Measurements from ENCODE around the gene TLE1. TPM values are rescaled to one million over a fixed set of nuclear protein-coding genes. Genes with fewer than 3 reads are reported as not detected.

TLE1 gene
- total and polyA plus RNA-seq, 2 of the 4 experiments (the other 2 are of a cell fraction): 36.0 to 51.0 TPM

GRCh38 chr9:81682177-81682576, 7.2 kb downstream of the TLE1 start:
- H3K9ac ChIP-seq (ENCODE audit: low read depth, low read length): no peak overlapping the region
- no peak overlapping the region for H2BK5ac ChIP-seq (ENCODE audit: low read depth, low read length, poor library complexity, severe bottlenecking)
- intact Hi-C loops (cut with micrococcal nuclease) (loop anchor here (10.0 kb wide), 5 partner anchors 353 to 1283 kb away; no protein-coding TSS in a partner anchor), dilution Hi-C loops (cut with HindIII; ENCODE audit: low sequenced_read_pairs, unreplicated experiment) (no loop called here), in situ Hi-C loops (cut with MboI; ENCODE audit: low sequenced_read_pairs) (loop anchor here (10.0 kb wide), 1 partner anchor 187 kb away; no protein-coding TSS in a partner anchor)
- H2BK20ac ChIP-seq (ENCODE audit: low read depth, low read length): no peak overlapping the region
- no peak overlapping the region for H3K56ac ChIP-seq (ENCODE audit: extremely low read depth, insufficient read depth, low read length)
- BruUV-seq (replicated peaks): no TSS peak
- DNase-seq (no peak), ATAC-seq (ENCODE audit: low read depth) (no peak)
- H4K20me1 ChIP-seq (ENCODE audit: insufficient read depth, low read length): peaks cover 39% of the 10 kb centered on the region; the same call in 1 of the 2 replicates
- no peak overlapping the region for H2AFZ ChIP-seq (replicated peaks; ENCODE audit: low read length, poor library complexity)
- H2AK9ac ChIP-seq (replicated peaks; ENCODE audit: low read depth, low read length, poor library complexity): no peak overlapping the region
- no peaks in the 10 kb centered on the region for H3K27me3 ChIP-seq (ENCODE audit: control insufficient read depth, insufficient read depth, low read length)
- H2BK15ac ChIP-seq (ENCODE audit: low read depth, low read length): no peak overlapping the region
- H3K4me3 ChIP-seq (ENCODE audit: insufficient read depth, low read depth, low read length): no peak overlapping the region
- no peak overlapping the region for H4K91ac ChIP-seq (ENCODE audit: insufficient read depth, low read depth, low read length)
- no peak overlapping the region for H4K8ac ChIP-seq (ENCODE audit: low read depth in 2 of 2, low read length in 2 of 2)
- H3K14ac ChIP-seq (replicated peaks; ENCODE audit: low read depth, low read length): no peak overlapping the region
- peaks cover 27% of the 10 kb centered on the region for H3K36me3 ChIP-seq (ENCODE audit: control insufficient read depth, insufficient read depth, low read length)
- ChIA-PET POLR2A (ENCODE audit: unreplicated experiment) (no interaction called here), CTCF (no interaction called here)
- TF ChIP-seq USF2 (IDR thresholded peaks at IDR 0.05; ENCODE audit: low read depth, low read length) (no peak), CTCF (conservative IDR thresholded peaks at IDR 0.05; ENCODE audit: low read depth, low read length) (no peak), MAZ (IDR thresholded peaks at IDR 0.05; ENCODE audit: borderline replicate concordance, low read depth, low read length) (no peak), NFE2L2 (IDR thresholded peaks at IDR 0.05; ENCODE audit: low read depth, low read length) (no peak), RFX5 (IDR thresholded peaks at IDR 0.05; ENCODE audit: low read depth, low read length) (no peak), RCOR1 (IDR thresholded peaks at IDR 0.05; ENCODE audit: insufficient replicate concordance, low read length) (no peak), MXI1 (IDR thresholded peaks at IDR 0.05; ENCODE audit: borderline replicate concordance, low read depth, low read length) (no peak), POLR2A (IDR thresholded peaks at IDR 0.05; ENCODE audit: low read depth, low read length) (no peak), RAD21 (IDR thresholded peaks at IDR 0.05; ENCODE audit: low read length) (no peak), BHLHE40 (IDR thresholded peaks at IDR 0.05; ENCODE audit: low read depth, low read length) (no peak), ELK1 (IDR thresholded peaks at IDR 0.05; ENCODE audit: borderline replicate concordance, low read depth, low read length) (no peak), SMC3 (IDR thresholded peaks at IDR 0.05; ENCODE audit: low read depth, low read length) (no peak)
- H3K23ac ChIP-seq (ENCODE audit: low read depth, low read length): no peak overlapping the region
- H3K9me1 ChIP-seq (ENCODE audit: insufficient read depth, low read length): peaks cover 17% of the 10 kb centered on the region
- no peak overlapping the region for H3K4ac ChIP-seq (ENCODE audit: low read depth, low read length)
- no peak overlapping the region for H2BK120ac ChIP-seq (ENCODE audit: low read depth, low read length)
- no peak overlapping the region for H2AK5ac ChIP-seq (ENCODE audit: low read depth, low read length)
- H3K27ac ChIP-seq (ENCODE audit: insufficient read depth, low read length): no peak overlapping the region
- peaks cover 46 to 70% of the 10 kb centered on the region in 2 experiments for H3K79me1 ChIP-seq (ENCODE audit: low read depth in 1 of 2, low read length in 2 of 2)
- H3K18ac ChIP-seq (ENCODE audit: low read depth, low read length): no peak overlapping the region
- H4K5ac ChIP-seq (ENCODE audit: low read depth, low read length): no peak overlapping the region
- no peaks in the 10 kb centered on the region for H3K9me3 ChIP-seq (ENCODE audit: control insufficient read depth, insufficient read depth, low read length)
- 100% methylated on average over 2 of the region's 4 CpGs; no CpG with 5 or more reads in 1 of the 2 experiments for WGBS, 2 experiments (ENCODE audit: extremely low coverage in 2 of 2, insufficient read length in 1 of 2)
- peaks cover 13% of the 10 kb centered on the region for H3K4me1 ChIP-seq (ENCODE audit: control insufficient read depth, insufficient read depth, low read length)
- H3K4me2 ChIP-seq (ENCODE audit: low read depth, low read length): no peak overlapping the region

Data from IMR-90 (cell line).